H1 (cell line): ENCODE measurements around the gene SLC24A3. TPM values are rescaled to one million over a fixed set of nuclear protein-coding genes. Genes with fewer than 3 reads are reported as not detected.

Experiments
- SP2 ChIP-seq: IDR thresholded peaks from 2 replicates; pipeline ENCODE4 v1.6.1; 2012; ENCODE audit warnings: mild to moderate bottlenecking, low read length, inconsistent platforms
- polyA plus RNA-seq, 7 experiments: library from polyadenylated mRNA; depleted of rRNA in 3 of 7; stranded (reverse) in 5 of 7; unstranded in 2 of 7; fragments of >200 nt in 5 of 7; fragments of 200-250 nt in 2 of 7; gene quantifications; 1 replicate in 5 of 7; 2 replicates in 1 of 7; 4 replicates in 1 of 7; pipeline versions ENCODE4 v1.2.1 to v1.2.3, GENCODE V29; 2011 to 2013; ENCODE audit warnings: missing spikeins in 2 of 7, mixed read lengths in 2 of 7
- total RNA-seq: library from RNA; stranded (reverse); fragmentation: NEBNext Ultra II Directional; extraction: Animal tissue kit (Norgen Biotek cat#: 25700); gene quantifications from 2 replicates; pipeline ENCODE4 v1.2.1, GENCODE V29; 2021
- TF ChIP-seq, protein P1 (sequence below): IDR thresholded peaks from 2 replicates; pipeline ENCODE4 v1.6.1; 2011; ENCODE audit warnings: low read length, improper control_type of control experiment

Gene SLC24A3
- total and polyA plus RNA-seq, 2 of the 8 experiments (the other 6 are each of a cell fraction or from before 2014, with no cell fraction given), result 4.5 to 6.3 TPM

DNA sequence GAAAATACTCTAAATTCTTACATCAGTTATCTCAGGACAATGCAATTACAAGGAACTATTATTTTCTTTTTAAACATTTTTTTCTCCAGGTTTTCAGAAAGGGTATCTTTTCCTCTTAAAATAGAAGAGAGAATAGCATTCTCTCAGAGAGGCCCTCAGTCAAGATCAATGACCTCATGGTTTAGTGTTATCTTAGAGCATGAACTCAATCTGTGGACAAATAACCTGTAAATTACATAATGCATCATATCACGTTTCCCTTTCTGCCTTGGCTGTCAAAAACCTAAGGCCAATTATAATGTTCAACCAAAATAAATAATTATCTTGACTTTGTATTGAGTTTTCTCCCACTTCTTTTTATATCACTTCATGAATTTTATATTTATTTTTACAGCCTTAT, 202.2 kb downstream of the SLC24A3 start (continued):
- TF ChIP-seq, protein P1, sequence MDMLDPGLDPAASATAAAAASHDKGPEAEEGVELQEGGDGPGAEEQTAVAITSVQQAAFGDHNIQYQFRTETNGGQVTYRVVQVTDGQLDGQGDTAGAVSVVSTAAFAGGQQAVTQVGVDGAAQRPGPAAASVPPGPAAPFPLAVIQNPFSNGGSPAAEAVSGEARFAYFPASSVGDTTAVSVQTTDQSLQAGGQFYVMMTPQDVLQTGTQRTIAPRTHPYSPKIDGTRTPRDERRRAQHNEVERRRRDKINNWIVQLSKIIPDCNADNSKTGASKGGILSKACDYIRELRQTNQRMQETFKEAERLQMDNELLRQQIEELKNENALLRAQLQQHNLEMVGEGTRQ, result no peak
- TF ChIP-seq SP2, result no peak
